ENCODE results near the gene FKBP8. TPM values are rescaled to one million over a fixed set of nuclear protein-coding genes. Genes with fewer than 3 reads are reported as not detected.

FKBP8 gene
- total RNA-seq, 2 experiments from 2014 or later, result 161 to 163 TPM

DNA sequence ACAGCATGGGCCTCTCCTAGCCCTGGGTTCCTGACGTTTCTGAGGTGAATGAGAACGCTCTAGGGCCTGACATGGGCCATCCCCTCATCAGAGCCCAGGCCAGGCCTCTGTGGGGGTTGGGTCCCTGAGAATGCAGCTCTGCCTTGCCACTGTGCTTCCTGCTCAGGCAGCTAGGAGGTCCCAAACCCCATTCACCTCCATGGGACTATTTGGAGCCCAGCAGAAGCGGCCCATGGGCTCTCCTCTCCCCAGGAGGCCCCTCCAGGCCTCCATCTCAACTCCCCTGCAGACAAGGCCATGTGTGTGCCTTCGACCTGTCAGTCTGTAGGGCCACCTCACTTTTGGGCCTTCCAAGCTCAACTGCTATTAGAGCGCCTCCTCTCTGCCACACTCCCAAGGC is 58.4 kb downstream of the FKBP8 start:
- Mint-ChIP-seq H3K4me1 (ENCODE audit: low read depth) (peaks cover 44% of the 10 kb centered on the region), H3K27ac (no peak overlapping the region), H3K9me3 (no peaks in the 10 kb centered on the region), H3K36me3 (ENCODE audit: low read depth) (no peaks in the 10 kb centered on the region), H3K27me3 (ENCODE audit: low read depth) (no peaks in the 10 kb centered on the region), H3K4me3 (no peak overlapping the region)
- intact Hi-C loops (cut with micrococcal nuclease), result no loop called here
- no peak for DNase-seq
- CTCF ChIA-PET, result interaction anchor here (0.7 to 1.2 kb wide), 6 partner anchors 10 to 35 kb away, joined by 3 to 8 read pairs (median 4); no protein-coding TSS in a partner anchor

GRCh38 chr19:18483119-18483890 is 60.1 kb downstream of the FKBP8 start:
- Mint-ChIP-seq H3K9me3 (no peaks in the 10 kb centered on the region), H3K27ac (no peak overlapping the region), H3K4me3 (no peak overlapping the region), H3K27me3 (ENCODE audit: low read depth) (no peaks in the 10 kb centered on the region), H3K4me1 (ENCODE audit: low read depth) (peaks cover 58% of the 10 kb centered on the region), H3K36me3 (ENCODE audit: low read depth) (peaks cover 2% of the 10 kb centered on the region)
- no peak for DNase-seq
- CTCF ChIA-PET, result interaction anchor here (1.4 to 2.1 kb wide), 2 partner anchors 21 to 36 kb away, joined by 4 to 9 read pairs; no protein-coding TSS in a partner anchor
- intact Hi-C loops (cut with micrococcal nuclease), result no loop called here

Other genes starting within 250 kb of the FKBP8 start
- 100 to 1,000 TPM; 439 to 451 TPM for gene LSM4, start 220.5 kb downstream of the FKBP8 start, total RNA-seq
- 10 to 100 TPM; 14.4 to 15.6 TPM for gene PGPEP1, start 203.0 kb downstream of the FKBP8 start, total RNA-seq
- gene GDF15, start 157.4 kb downstream of the FKBP8 start, total RNA-seq, result under 1 TPM in 1 of 2 experiments, not detected in 1; 0.20 TPM
- not detected for gene LRRC25, start 146.0 kb downstream of the FKBP8 start, total RNA-seq
- 10 to 100 TPM; 62.6 to 71.4 TPM for gene SSBP4, start 124.2 kb downstream of the FKBP8 start, total RNA-seq
- gene ISYNA1, start 105.4 kb downstream of the FKBP8 start, total RNA-seq, result 10 to 100 TPM; 12.3 to 14.3 TPM
- 10 to 100 TPM; 14.1 TPM for gene ELL, start 21.5 kb downstream of the FKBP8 start, total RNA-seq
- gene KXD1, start 14.3 kb upstream of the FKBP8 start, total RNA-seq, result 10 to 100 TPM; 86.7 TPM
- gene UBA52, start 28.3 kb upstream of the FKBP8 start, total RNA-seq, result 1,000 to 10,000 TPM; 1,997 to 2,122 TPM
- 10 to 100 TPM; 62.9 to 68.5 TPM for gene REX1BD, start 45.2 kb upstream of the FKBP8 start, total RNA-seq
- not detected for gene CRLF1, start 63.2 kb upstream of the FKBP8 start, total RNA-seq
- under 1 TPM; 0.21 to 0.40 TPM for gene TMEM59L, start 69.3 kb upstream of the FKBP8 start, total RNA-seq
- gene KLHL26, start 93.5 kb upstream of the FKBP8 start, total RNA-seq, result 10 to 100 TPM in 1 of 2 experiments, 1 to 10 TPM in 1; 8.9 to 12.0 TPM
- gene CRTC1, start 140.1 kb upstream of the FKBP8 start, total RNA-seq, result 1 to 10 TPM; 4.0 to 4.2 TPM
- gene COMP, start 247.7 kb upstream of the FKBP8 start, total RNA-seq, result not detected

Measured in activated naive CD4-positive, alpha-beta T cell treated with anti-CD3 and anti-CD28 coated beads for 36 hours (primary cell).